Inflammatory macrophage treated with lipopolysaccharide for 1 hour (primary cell): ENCODE measurements around the gene RADIL.

Experiments used
- DNase-seq, 2 donors: peaks; one replicate each; pipeline ENCODE4 v3.0.0-alpha.2; 2020 to 2022

RADIL gene

DNA sequence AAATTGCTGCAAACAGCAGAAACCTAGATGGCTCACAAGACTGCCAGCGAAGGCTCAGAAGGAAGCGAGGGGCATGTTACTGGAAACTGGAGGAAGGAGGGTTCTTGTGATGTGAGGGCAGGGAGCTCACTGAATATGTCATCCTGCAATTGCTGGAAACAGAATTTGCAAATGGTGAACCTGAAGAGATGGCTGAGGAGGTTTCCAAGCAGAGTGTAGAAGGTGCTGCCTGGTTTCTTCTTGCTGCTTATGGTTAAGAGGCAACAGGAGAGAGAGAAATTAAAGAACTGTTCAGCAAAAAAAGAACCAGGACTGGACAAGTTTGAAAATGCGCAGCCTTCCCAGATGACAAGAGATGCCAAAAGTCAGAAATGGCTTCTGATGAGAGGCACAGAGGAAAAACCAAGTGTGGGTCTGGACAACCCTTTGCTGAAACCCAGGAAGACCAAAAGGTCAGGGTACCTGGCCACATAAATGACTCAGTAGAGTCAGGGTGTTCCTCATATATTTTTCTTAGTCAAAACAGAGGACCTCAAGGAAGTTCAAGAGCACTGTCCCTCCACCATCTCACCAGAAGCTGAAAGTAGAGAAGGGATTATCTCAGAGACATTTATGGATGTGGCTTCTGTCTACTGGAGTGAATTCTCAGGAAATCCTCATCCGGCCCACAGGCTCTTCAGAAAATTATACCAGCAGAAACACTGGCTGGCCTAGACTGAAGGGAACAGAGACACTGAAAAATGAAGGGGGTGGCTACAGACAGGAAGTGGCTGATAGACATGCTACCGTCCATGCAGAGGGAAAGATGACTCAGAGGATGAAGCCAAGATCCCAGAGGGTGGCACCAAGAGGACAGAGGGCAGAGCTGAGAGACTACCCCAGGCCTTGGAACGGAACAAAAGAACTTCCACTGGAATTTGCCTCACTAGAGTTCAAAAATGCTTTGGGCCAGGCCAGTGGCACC, 31.8 kb downstream of the RADIL start:
- no peak for DNase-seq

GRCh38 chr7:4850262-4850795, 33.2 kb downstream of the RADIL start:
- DNase-seq, result no peak

DNA sequence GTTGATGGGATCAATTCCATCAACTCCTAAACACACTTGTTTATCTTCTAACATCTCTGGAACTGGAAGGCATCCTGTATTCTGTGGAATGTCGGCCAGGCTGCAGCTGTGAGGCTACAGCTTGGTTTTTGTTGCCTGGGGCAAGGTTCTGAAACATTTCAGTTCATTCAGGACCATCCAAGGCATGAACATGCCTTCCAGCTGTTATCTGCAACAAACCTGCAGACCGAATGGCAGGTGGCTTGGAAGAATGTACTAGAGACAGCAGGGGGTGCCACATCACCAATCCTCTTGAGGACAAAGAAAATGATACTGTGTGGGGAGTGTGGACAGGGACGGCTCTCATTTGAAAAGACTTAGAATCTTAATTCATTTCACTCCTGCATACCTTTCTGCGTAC, 34.1 kb downstream of the RADIL start:
- no peak for DNase-seq

DNA sequence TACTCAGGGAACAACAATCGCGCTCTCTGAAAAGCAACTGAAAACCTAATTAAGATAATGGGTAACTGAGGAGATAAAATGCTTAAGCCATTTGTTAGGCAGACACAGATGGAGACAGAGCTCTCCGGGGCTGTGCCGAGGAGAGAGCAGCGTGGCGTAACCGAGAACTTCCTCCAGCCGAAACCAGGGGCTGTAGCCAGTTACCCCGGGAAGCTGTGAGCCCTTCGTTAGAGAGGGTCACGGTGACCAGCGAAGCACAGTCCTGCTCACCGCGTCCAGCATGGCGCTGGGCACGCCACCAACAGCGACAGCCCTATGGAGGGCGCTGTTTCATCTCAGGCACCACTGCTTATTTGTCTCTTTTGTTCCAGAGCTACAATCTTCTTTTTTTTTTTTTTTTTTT, 37.8 kb downstream of the RADIL start:
- peak in 1 of 2 donors; percentile 1 for DNase-seq

DNA sequence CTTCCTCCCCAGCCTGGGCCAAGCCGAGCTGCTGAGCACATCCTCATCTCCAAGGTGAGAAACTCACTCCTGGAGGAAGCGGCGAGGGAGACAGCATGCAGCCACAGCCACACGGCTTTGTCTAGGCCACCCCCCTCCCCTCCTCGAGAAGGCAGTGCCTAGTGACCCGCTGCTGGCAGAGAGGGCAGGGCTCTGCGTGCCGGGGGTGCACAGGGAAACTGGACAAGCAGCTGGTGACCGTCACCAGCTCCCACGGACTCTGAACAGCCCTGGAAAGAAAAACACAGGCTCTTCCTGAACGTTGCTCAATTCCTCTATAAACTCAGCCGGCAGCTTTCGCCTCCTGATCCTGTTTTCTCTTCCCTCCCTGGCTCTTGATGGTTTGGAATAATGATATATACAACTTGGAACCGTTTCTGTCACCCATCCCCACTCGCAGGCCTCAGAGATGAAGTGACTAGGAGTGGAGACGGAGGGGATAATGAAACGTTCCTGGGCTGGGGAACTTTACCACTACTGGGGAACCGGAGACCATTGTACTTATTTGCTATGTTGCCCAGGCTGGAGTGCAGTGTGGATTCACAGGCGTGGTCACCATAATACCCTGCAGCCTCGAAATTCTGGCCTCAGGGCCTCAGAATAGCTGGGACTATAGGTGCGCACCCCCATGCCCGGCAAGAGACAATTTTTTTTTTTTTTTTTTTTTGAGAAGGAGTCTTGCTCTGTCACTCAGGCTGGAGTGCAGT, 41.0 kb downstream of the RADIL start:
- no peak for DNase-seq

- no peak for DNase-seq
These were observed 41.7 kb downstream of the RADIL start for GRCh38 chr7:4841836-4842235.

- no peak for DNase-seq
These were observed 42.3 kb downstream of the RADIL start for GRCh38 chr7:4841007-4841784.

GRCh38 chr7:4840079-4840501, 43.4 kb downstream of the RADIL start:
- no peak for DNase-seq

DNA sequence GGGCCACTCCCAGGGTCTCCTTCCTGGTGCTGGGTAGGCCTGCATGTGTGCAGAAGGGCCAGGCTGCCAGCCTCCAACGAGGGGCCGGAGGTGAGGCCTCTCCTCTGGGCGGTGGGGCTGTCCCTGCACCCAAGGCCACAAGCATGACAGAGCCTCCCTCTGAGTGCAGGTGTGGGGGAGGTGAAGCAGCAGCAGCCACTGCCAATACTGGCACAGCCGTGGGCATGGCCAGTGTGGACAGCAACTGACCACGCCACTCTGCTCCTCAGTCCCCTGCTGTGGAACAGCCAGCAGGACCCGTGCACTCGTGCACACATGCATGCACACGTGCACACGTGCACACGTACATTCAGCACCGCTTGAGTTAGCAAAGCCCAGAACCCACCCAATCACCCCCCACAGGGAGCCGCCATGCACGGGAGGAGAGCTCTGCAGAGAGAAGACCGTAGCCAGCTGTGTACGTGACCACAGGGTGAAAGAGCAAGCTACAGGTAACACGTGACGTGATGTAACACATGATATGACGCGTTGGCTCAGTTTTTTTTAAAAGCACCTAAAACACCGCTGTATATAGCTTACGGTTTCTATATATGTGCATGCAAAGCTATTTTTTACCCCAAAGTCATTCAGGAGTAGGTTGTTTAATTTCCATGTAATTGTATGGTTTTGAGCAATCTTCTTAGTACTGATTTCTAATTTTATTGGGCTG, 44.7 kb downstream of the RADIL start:
- DNase-seq, result no peak

GRCh38 chr7:4837803-4838625, 45.5 kb downstream of the RADIL start:
- DNase-seq, result no peak

DNA sequence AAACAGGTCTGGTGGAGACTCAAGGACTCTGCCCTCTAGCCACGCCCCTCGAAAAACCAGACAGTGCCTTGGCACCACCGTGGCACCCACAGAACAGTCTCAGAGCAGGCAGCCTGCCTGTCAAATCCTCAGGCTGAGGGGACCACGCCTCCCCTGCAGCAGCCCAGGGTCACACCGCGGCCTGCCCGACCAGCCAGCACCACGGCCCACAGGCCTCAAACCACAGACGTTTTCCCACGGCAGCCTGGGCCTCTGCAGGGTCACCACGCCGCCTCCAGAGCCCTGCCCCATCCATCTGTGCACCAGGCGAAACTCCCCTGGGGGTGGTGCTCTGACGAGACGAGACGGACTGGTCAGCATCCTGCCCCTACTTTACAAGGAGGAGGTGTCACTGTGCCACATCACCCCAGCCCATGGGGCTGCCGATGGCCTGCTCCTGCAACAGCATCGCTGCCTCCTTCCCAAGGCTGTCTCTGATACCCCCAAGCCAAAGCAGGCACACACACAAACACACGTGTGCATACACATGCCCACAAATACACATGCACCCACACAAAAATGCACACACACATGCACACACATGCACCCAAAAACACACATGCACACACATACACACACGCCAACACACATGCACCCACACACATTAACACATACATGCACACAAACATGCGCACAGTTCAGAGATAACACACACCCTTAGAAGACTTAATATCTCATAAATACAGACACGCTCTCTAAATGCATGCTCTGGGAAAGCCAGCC, 46.3 kb downstream of the RADIL start:
- no peak for DNase-seq

DNA sequence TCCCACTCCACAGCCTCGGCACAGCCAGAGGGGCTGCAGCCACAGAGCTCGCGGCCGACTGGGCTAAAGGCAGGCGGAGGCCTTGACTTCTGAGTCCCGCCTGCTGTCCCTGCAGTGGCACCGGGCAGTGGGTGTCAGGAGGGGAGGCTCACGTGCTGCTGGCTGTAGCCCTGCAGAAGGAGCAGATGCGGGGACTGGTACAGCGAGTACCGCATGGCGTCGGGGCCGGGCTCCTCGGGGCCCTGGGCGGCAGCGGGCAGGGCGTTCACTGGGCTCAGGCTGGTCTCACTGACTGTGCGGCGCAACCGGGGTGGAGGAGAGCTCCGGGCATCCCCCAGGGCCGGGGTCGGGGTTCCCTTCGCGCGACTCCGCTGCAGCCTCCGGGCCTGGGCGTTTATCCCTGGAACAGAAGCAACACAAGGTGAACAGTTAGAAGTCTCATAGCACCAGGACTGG, 47.3 kb downstream of the RADIL start:
- no peak for DNase-seq

DNA sequence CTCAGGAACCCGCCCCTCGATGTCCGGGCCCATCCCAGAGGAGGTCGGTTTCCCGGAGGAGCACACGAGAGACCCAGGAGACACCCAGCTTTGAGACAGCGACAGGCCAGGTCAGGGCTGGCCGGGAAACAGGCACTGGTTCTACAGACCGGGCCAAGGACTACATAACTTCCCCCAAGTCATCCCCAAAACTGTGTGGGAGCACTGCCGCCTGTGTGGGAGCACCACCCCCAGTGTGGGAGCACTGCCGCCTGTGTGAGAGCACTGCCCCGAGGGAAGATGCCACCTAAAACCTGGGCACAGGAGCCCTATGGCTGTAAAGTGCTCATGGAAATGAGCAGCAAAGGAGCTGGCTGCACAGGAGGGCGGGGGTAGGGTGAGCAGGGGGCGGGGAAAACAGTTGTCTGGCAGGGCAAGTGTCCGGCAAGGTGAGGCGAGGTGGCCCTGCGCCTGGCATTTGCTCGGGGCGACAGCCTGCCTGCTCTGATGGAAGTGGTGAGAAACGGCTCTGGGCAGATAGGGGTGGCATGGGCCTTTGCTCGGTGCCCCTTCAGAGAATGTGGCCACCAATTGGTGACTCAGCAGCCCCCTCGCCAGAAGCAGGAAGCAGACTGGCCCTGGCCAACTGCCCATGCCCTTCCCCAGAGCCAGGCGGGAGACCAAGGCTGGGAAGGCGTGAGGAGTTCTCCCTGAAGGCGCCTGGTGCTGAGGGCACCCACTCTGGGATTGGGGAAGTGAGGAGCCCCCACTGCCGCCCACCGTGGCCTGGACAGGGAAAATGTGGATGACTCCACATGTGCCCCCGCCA, 47.9 kb downstream of the RADIL start:
- no peak for DNase-seq

- no peak for DNase-seq
These were observed 48.7 kb downstream of the RADIL start for GRCh38 chr7:4834601-4835397.

DNA sequence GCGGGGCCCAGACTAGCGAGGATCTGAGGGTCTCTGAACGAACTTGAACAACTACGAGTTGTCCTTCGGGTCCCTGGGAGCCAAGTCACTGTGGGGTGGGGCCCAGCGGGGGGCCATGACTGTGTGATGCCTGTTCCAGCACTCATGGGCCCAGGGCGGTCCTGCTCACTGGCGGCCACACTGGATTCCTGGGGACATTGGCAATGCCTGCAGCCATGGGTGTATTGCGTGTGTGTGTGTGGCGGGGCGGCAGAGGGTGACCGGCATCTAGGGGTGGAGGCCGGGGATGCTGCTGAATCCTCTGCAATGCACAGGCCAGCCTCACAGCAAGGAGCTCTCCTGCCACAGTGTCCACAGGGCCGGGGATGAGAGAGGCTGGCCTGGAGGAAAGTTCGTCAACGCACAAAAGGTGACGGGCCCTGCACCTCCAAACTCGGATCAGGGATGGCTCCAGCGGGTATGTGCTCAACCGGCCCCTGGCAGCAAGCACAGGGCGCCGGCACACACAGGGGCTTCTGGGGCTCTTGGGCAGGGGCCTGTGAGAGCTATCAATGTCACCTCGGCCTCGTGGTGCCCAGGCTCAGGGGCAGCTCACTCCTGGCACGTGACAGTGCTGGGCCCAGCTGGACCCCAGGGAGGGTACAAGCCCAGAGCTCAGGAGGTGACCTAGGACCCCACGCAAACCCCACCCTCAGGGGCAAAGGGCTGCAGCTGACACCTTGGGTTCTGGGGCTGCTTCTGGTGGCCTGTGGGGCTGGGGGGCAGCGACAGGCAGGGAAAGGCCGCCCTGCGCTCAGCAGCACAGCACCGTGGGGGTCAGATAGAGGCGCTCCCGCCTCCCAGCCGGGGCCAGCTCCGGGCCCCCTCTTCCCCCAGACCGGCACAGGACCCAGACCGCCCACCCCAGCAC, 49.6 kb downstream of the RADIL start:
- no peak for DNase-seq

- DNase-seq, result no peak
These were observed 50.3 kb downstream of the RADIL start for GRCh38 chr7:4833176-4833575.

DNA sequence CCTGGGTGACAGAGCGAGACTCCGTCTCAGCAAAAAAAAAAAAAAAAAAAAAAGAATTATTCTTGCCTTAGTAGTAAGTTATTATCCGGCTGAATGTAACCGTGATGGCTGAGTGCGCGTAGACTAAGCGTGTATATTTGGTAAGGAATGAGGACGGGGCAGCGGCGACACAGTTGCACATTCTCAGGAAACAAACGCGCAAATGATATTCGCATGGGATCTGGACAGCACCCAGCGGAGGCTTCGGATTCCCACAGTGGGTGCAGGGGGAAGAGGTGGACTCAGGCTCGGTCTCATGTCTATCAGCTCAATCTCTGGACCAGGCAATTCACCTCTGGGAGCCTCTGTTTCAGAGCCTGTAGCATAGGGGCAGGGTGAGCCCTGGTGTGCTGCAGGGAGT, 50.8 kb downstream of the RADIL start:
- DNase-seq, result no peak
